ENCODE data around the gene TBXA2R.
"Not testable (repeated sequence)": the region's sequence is repeated elsewhere in the genome, so short reads cannot be mapped to it uniquely, and the experiment has no call there.

Gene TBXA2R

GRCh38 chr19:3638208-3639193, 31.8 kb upstream of the TBXA2R start:
- no peak for DNase-seq

- DNase-seq, result no peak
These were observed 30.9 kb upstream of the TBXA2R start for GRCh38 chr19:3637621-3638020.

GRCh38 chr19:3636962-3637361, 30.3 kb upstream of the TBXA2R start:
- no peak for DNase-seq

- DNase-seq, result no peak
These were observed 29.8 kb upstream of the TBXA2R start for GRCh38 chr19:3636506-3636905.

- DNase-seq, result no peak
These were observed 27.9 kb upstream of the TBXA2R start for GRCh38 chr19:3634496-3635045.

GRCh38 chr19:3633559-3633988, 26.9 kb upstream of the TBXA2R start:
- no peak for DNase-seq

- no peak for DNase-seq
These were observed 26.3 kb upstream of the TBXA2R start for GRCh38 chr19:3632739-3633558.

- no peak for DNase-seq
These were observed 25.4 kb upstream of the TBXA2R start for GRCh38 chr19:3632098-3632497.

- DNase-seq, result no peak
These were observed 24.6 kb upstream of the TBXA2R start for GRCh38 chr19:3631053-3631861.

- DNase-seq, result not testable (repeated sequence)
These were observed 22.1 kb upstream of the TBXA2R start for GRCh38 chr19:3628766-3629165.

GRCh38 chr19:3627351-3627723, 20.7 kb upstream of the TBXA2R start:
- DNase-seq, result no peak

- DNase-seq, result peak; percentile 95
These were observed 20.0 kb upstream of the TBXA2R start, which contains the start of gene CACTIN for GRCh38 chr19:3626473-3627350. TSS of gene CACTIN (minus strand) at chr19:3626790. CDS start at chr19:3626762, 28 bp downstream.

- DNase-seq, result no peak
These were observed 19.4 kb upstream of the TBXA2R start for GRCh38 chr19:3625996-3626472.

- no peak for DNase-seq
These were observed 17.0 kb upstream of the TBXA2R start for GRCh38 chr19:3623716-3624115.

GRCh38 chr19:3622224-3622623, 15.5 kb upstream of the TBXA2R start:
- no peak for DNase-seq

- no peak for DNase-seq
These were observed 15.0 kb upstream of the TBXA2R start for GRCh38 chr19:3621689-3622088.

- no peak for DNase-seq
These were observed 14.3 kb upstream of the TBXA2R start for GRCh38 chr19:3620817-3621547.

GRCh38 chr19:3620145-3620816, 13.6 kb upstream of the TBXA2R start:
- no peak for DNase-seq

- DNase-seq, result no peak
These were observed 12.9 kb upstream of the TBXA2R start for GRCh38 chr19:3619631-3620012.

Measured in NCI-H2029 treated with DMSO at 0.1 percent for 48 hours (cell line).